Type B pancreatic cell (in vitro differentiated cells): ENCODE results near the gene CNOT1. TPM values are rescaled to one million over a fixed set of nuclear protein-coding genes. Genes with fewer than 3 reads are reported as not detected.
"Not testable (repeated sequence)": the region's sequence is repeated elsewhere in the genome, so short reads cannot be mapped to it uniquely, and the experiment has no call there.

ENCODE experiments used
- DNase-seq: peaks from one replicate; pipeline ENCODE4 v3.0.0; 2021; ENCODE audit warnings: mixed read lengths; ENCODE audit not compliant: unreplicated experiment; ENCODE audit errors: extremely low spot score
- H3K27ac Mint-ChIP-seq: 2 replicates; pipeline ENCODE4 v1.8.0; 2021; ENCODE audit warnings: mild to moderate bottlenecking, mixed read lengths
- H3K27me3 Mint-ChIP-seq: 2 replicates; pipeline ENCODE4 v1.8.0; 2021; ENCODE audit warnings: mixed read lengths
- H3K36me3 Mint-ChIP-seq: 2 replicates; pipeline ENCODE4 v1.8.0; 2021; ENCODE audit warnings: mixed read lengths
- H3K4me1 Mint-ChIP-seq: one replicate; pipeline ENCODE4 v1.8.0; 2021; ENCODE audit warnings: mixed read lengths; ENCODE audit not compliant: unreplicated experiment
- H3K4me3 Mint-ChIP-seq: 2 replicates; pipeline ENCODE4 v1.8.0; 2021; ENCODE audit warnings: mild to moderate bottlenecking, mixed read lengths
- H3K9me3 Mint-ChIP-seq: 2 replicates; pipeline ENCODE4 v1.8.0; 2021; ENCODE audit warnings: mixed read lengths
- CTCF ChIP-seq: fragments of 200-600 bp; sonication (generic); conservative IDR thresholded peaks from 2 replicates; pipeline ENCODE4 v1.5.0; 2021; ENCODE audit warnings: antibody characterized with exemption, mild to moderate bottlenecking
- total RNA-seq: library from RNA; stranded (reverse); gene quantifications from 2 replicates; pipeline ENCODE4 v1.2.1, GENCODE V29; 2021; ENCODE audit warnings: low replicate concordance

CNOT1 gene
- total RNA-seq, 1 donor from 2014 or later = 216 TPM

- TF ChIP-seq CTCF = no peak
- Mint-ChIP-seq H3K4me3 (no peak overlapping the region), H3K36me3 (no peaks in the 10 kb centered on the region), H3K27ac (peak overlapping the region; percentile 77), H3K9me3 (no peaks in the 10 kb centered on the region), H3K27me3 (no peaks in the 10 kb centered on the region), H3K4me1 (peaks cover 6% of the 10 kb centered on the region)
- no peak for DNase-seq
Observed at GRCh38 chr16:58638148-58639036, 8.8 kb upstream of the CNOT1 start.

GRCh38 chr16:58637021-58637420, 7.4 kb upstream of the CNOT1 start:
- not testable (repeated sequence) for H3K36me3 Mint-ChIP-seq, H3K9me3 Mint-ChIP-seq, H3K4me1 Mint-ChIP-seq, H3K4me3 Mint-ChIP-seq, DNase-seq, H3K27ac Mint-ChIP-seq, H3K27me3 Mint-ChIP-seq

GRCh38 chr16:58636466-58636865, 6.8 kb upstream of the CNOT1 start:
- H3K4me3 Mint-ChIP-seq = no peak overlapping the region
- peaks cover 6% of the 10 kb centered on the region for H3K4me1 Mint-ChIP-seq
- H3K36me3 Mint-ChIP-seq = no peaks in the 10 kb centered on the region
- DNase-seq = no peak
- H3K27me3 Mint-ChIP-seq = no peaks in the 10 kb centered on the region
- no peak for TF ChIP-seq CTCF
- peak overlapping the region; percentile 80 for H3K27ac Mint-ChIP-seq
- H3K9me3 Mint-ChIP-seq = no peaks in the 10 kb centered on the region

- Mint-ChIP-seq H3K36me3 (no peaks in the 10 kb centered on the region), H3K9me3 (no peaks in the 10 kb centered on the region), H3K27ac (peak overlapping the region; percentile 77), H3K4me3 (no peak overlapping the region), H3K4me1 (peaks cover 8% of the 10 kb centered on the region), H3K27me3 (no peaks in the 10 kb centered on the region)
- TF ChIP-seq CTCF = no peak
- DNase-seq = no peak
Observed at GRCh38 chr16:58635502-58635901, 5.9 kb upstream of the CNOT1 start.

GRCh38 chr16:58634265-58634802, 4.7 kb upstream of the CNOT1 start:
- no peak for DNase-seq
- Mint-ChIP-seq H3K4me3 (no peak overlapping the region), H3K27me3 (peaks cover 7% of the 10 kb centered on the region), H3K36me3 (peaks cover 4% of the 10 kb centered on the region), H3K4me1 (peaks cover 10% of the 10 kb centered on the region), H3K27ac (peak overlapping the region; percentile 40), H3K9me3 (no peaks in the 10 kb centered on the region)
- no peak for TF ChIP-seq CTCF
